Esophagus (tissue), 2 donors: ENCODE data around the gene EFCAB6. TPM values are rescaled to one million over a fixed set of nuclear protein-coding genes. Genes with fewer than 3 reads are reported as not detected.

ENCODE experiments used
- H3K27ac ChIP-seq, 2 donors: one replicate each; pipeline ENCODE4 v1.5.1; 2013; ENCODE audit warnings: low read depth in 2 of 2, mild to moderate bottlenecking in 2 of 2, inconsistent platforms in 1 of 2, low read length in 1 of 2, moderate library complexity in 1 of 2
- H3K27me3 ChIP-seq, 2 donors: one replicate each; pipeline ENCODE4 v1.6.1; 2013; ENCODE audit warnings: low read length in 2 of 2, control low read depth in 1 of 2, mild to moderate bottlenecking in 1 of 2; ENCODE audit not compliant: insufficient read depth in 2 of 2, control insufficient read depth in 1 of 2
- H3K36me3 ChIP-seq, 2 donors: one replicate each; pipeline ENCODE4 v1.6.1; 2013; ENCODE audit warnings: low read length in 1 of 2; ENCODE audit not compliant: control insufficient read depth in 2 of 2, insufficient read depth in 2 of 2
- H3K4me1 ChIP-seq, 2 donors: one replicate each; pipeline ENCODE4 v1.6.1; 2013; ENCODE audit warnings: low read length in 1 of 2; ENCODE audit not compliant: control insufficient read depth in 2 of 2, insufficient read depth in 2 of 2
- H3K4me3 ChIP-seq, 2 donors: one replicate each; pipeline ENCODE4 v1.5.1; 2013; ENCODE audit warnings: low read length in 2 of 2, mild to moderate bottlenecking in 2 of 2, low read depth in 1 of 2, moderate library complexity in 1 of 2
- H3K9me3 ChIP-seq, 2 donors: one replicate each; pipeline ENCODE4 v1.6.1; 2013; ENCODE audit warnings: mild to moderate bottlenecking in 2 of 2, low read depth in 1 of 2, low read length in 1 of 2, moderate library complexity in 1 of 2; ENCODE audit not compliant: control insufficient read depth in 2 of 2, insufficient read depth in 1 of 2
- WGBS, 2 donors: extraction: QIAGEN DNeasy Blood & Tissue Kit; methylation state at CpG; one replicate each; pipeline ENCODE4 v1.1.7; 2013; 5-methylcytosine and 5-hydroxymethylcytosine counted together
- polyA plus RNA-seq, 2 donors: library from polyadenylated mRNA; stranded (reverse); fragments of 200-250 nt; gene quantifications; one replicate each; pipeline ENCODE4 v1.2.3, GENCODE V29; 2013
- donor health status: healthy with polysubstance abuse.
- donor health status: Bipolar disorder and iron deficiency.

EFCAB6 gene
- polyA plus RNA-seq, 2 donors = 0.24 to 0.29 TPM

DNA sequence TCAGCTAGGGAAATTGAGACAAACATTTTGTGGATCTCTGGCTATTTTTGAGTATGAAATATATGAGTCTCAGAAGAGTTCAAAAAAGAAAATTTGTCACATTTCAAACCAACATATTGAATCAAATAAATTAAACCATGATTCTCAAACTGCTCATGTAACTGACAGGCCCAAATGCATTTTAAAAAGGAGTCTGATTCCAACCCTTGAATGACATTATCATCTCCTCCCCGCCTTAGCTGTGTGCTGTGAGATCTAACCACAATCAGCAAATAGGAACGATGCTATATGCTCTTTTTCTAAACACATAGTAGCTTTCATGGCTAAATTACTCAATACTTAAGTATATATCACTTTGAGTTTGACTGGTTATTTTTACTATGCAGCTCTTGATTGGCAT lies 57.1 kb downstream of the EFCAB6 start:
- WGBS, 2 donors = 82 to 87% methylated on average over 2 of the region's 2 CpGs
- Histone ChIP-seq H3K9me3 (peaks cover 0 to 2% of the 10 kb centered on the region in 2 donors), H3K27ac (no peak overlapping the region), H3K36me3 (no peaks in the 10 kb centered on the region), H3K4me1 (no peaks in the 10 kb centered on the region), H3K27me3 (no peaks in the 10 kb centered on the region), H3K4me3 (no peak overlapping the region)

DNA sequence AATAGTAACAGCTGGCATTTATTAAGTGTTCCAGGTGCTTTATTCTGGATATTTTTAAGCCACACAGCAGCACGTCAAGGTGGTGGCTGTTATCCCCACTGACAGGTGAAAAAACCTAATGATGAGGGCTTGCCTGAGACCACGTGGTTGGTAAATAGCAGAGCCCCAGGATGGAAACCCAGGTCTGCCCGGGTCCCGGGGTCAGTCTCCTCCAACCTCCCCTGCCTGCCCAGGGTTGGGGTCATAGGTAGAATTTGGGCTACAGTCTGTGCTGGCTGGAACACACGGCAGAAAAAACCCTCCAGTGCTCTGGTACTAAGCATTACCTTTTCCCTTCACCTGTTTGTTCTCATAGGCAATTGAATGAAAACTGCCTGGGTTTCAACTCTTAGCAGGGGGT lies 57.9 kb downstream of the EFCAB6 start:
- Histone ChIP-seq H3K27me3 (no peaks in the 10 kb centered on the region), H3K36me3 (no peaks in the 10 kb centered on the region), H3K4me3 (no peak overlapping the region), H3K27ac (no peak overlapping the region), H3K9me3 (peaks cover 0 to 2% of the 10 kb centered on the region in 2 donors), H3K4me1 (no peaks in the 10 kb centered on the region)
- WGBS, 2 donors = 71 to 75% methylated on average over 5 of the region's 5 CpGs

DNA sequence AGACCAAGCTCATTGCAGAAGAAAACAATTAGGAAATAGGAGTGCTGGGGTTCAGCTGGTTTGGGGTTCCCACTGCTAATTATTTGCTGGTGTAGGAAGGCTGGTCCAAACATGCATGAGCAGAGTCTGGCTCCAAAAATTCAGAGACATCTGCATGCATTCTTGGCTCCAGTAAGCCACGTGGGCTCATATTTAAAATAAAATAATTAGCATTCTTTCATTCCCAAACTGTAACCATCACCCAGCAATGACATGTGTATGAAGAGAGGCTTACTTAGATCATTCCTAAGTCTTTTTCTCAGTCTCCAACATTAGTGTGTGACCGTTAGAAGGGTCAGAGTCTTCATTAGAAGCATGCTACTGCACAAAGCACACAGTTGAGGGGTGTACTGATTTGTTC lies 58.4 kb downstream of the EFCAB6 start:
- Histone ChIP-seq H3K4me1 (no peaks in the 10 kb centered on the region), H3K9me3 (peaks cover 0 to 2% of the 10 kb centered on the region in 2 donors), H3K36me3 (no peaks in the 10 kb centered on the region), H3K4me3 (no peak overlapping the region), H3K27ac (no peak overlapping the region), H3K27me3 (no peaks in the 10 kb centered on the region)
- WGBS, 2 donors = 42 to 52% methylated on average over 2 of the region's 2 CpGs

DNA sequence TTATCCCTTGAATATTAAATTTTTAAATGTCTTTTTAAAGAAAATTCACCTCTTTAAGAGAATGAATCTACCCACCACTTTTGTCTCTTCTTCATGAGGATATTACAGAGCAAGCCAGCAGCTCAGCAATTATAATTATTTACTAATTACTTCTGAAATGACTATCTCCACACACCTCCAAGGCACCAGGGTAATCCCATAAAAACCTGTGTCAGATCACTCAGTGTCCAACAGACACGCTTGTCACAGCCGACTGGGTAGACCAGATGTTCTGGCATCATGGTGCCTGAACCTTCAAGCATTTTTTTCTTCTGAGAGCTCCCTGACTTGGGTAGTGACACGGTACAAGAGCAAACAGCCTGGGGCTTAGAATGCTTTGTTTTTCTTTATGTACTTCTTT lies 61.4 kb downstream of the EFCAB6 start:
- Histone ChIP-seq H3K4me3 (no peak overlapping the region), H3K27ac (no peak overlapping the region), H3K27me3 (no peaks in the 10 kb centered on the region), H3K9me3 (no peaks in the 10 kb centered on the region), H3K36me3 (no peaks in the 10 kb centered on the region), H3K4me1 (no peaks in the 10 kb centered on the region)
- whole genome bisulfite sequencing, 2 donors = 47 to 54% methylated on average over 3 of the region's 3 CpGs

DNA sequence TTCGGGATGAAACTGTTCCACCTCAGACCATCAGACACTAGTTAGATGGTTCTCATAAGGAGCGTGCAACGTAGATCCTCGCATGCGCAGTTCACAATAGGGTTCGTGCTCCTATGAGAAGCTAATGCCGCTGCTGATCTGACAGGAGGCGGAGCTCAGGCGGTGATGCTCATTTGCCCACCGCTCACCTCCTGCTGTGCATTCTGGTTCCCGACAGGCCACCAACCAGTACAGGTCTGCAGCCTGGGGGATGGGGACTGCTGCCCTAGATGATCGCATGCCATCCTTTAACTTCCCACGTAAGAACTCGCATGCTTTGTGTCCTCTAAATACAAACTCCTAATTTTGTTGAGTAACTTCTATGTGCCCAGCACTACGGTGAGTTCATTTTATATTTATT lies 62.6 kb downstream of the EFCAB6 start:
- Histone ChIP-seq H3K36me3 (no peaks in the 10 kb centered on the region), H3K27ac (no peak overlapping the region), H3K4me1 (no peaks in the 10 kb centered on the region), H3K4me3 (no peak overlapping the region), H3K27me3 (no peaks in the 10 kb centered on the region), H3K9me3 (no peaks in the 10 kb centered on the region)
- WGBS, 2 donors = 88 to 89% methylated on average over 15 of the region's 15 CpGs

DNA sequence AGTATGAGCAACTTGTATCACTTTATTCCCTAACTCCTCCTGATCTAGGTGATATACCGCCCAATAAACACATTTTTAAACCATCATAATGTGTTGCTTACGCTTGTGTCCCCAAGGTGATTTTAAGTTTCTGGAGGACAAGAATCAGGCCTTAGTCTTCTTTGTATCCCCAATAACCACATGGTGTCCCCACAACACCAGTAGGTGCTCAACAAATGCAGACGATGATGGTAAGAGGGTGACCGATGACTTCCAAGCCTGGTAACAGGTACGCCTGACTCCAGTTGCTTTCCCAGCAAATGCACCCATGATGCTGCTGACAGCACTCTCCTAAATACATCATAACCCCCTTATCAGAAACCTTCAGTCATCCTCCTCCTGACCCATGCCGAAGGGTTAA lies 64.2 kb downstream of the EFCAB6 start:
- H3K27ac ChIP-seq = no peak overlapping the region
- H3K4me3 ChIP-seq = no peak overlapping the region
- 90 to 92% methylated on average over 6 of the region's 6 CpGs for WGBS, 2 donors
- H3K9me3 ChIP-seq = no peaks in the 10 kb centered on the region
- H3K4me1 ChIP-seq = no peaks in the 10 kb centered on the region
- no peaks in the 10 kb centered on the region for H3K27me3 ChIP-seq
- H3K36me3 ChIP-seq = no peaks in the 10 kb centered on the region

DNA sequence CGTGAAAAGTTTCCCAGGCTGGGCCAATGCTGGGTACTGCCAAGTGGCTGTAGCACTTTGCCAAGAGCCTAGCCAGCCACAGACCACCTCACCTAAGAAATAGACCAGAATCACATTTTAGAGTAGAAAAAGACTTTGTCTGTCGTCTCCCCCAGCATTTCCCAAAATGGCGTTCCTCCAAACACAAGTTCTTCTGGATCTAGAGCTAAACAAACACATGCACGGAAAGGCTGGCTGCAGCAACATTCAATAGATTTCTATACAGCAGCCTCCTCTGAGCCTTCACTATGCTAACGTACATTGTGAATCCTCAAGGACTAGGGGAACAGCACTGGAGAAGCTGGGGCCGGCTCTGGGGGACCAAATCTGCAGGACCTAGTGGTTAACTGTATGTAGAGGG lies 65.0 kb downstream of the EFCAB6 start:
- WGBS, 2 donors = 83 to 91% methylated on average over 6 of the region's 6 CpGs
- Histone ChIP-seq H3K36me3 (no peaks in the 10 kb centered on the region), H3K9me3 (no peaks in the 10 kb centered on the region)

DNA sequence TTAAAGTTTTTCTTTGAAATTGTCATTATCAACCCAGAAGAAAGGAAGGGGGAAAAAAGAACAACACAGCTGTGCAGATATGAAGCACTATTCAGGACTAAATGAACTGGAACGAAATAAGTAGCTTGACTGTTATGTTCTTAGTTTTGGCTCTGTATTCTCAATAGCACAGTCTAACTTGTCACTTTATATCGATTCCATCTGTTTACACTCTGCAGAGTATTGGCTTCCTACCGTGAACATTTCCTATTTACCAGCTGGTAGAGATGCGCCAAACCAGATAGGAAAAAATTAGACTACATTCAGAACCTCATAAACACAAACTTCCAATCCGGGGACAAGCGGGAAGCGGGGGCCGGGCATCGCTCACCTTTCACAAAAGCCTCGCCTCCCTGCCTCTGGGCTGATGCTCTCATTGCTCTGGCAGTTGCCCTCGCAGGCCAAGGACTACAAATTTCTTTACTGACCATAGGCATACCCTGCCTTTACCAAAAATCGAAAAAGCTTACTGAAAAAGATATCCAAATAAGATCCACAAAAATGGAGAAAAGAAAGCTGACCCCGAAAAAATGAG lies 66.2 kb downstream of the EFCAB6 start:
- H3K27me3 ChIP-seq = no peaks in the 10 kb centered on the region
- H3K4me3 ChIP-seq = no peak overlapping the region
- WGBS, 2 donors = 77 to 81% methylated on average over 13 of the region's 13 CpGs
- H3K9me3 ChIP-seq = no peaks in the 10 kb centered on the region
- H3K4me1 ChIP-seq = no peaks in the 10 kb centered on the region
- no peak overlapping the region for H3K27ac ChIP-seq
- H3K36me3 ChIP-seq = no peaks in the 10 kb centered on the region

More for the DNA sequence above, 65.0 kb downstream of the EFCAB6 start:
- Histone ChIP-seq H3K27me3 (no peaks in the 10 kb centered on the region), H3K4me1 (no peaks in the 10 kb centered on the region), H3K4me3 (no peak overlapping the region), H3K27ac (no peak overlapping the region)

DNA sequence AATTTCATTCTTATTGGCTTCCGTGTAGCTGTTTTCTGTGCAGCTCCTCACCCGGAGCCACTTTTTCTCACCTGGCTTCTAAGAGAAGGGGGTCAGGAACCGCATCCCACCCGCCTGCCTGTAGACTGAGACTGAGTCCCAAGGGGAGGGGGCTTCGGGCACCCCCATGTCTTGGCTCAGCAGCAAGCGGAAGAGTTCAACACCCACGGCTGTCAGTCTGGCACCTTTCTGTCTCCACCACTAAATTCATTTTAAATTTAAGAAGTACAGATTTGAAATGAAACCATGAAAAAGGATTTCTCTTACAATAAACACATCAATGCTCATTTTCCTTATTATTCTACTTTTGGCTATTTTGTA lies 66.7 kb downstream of the EFCAB6 start:
- WGBS, 2 donors = 69 to 80% methylated on average over 7 of the region's 7 CpGs

DNA sequence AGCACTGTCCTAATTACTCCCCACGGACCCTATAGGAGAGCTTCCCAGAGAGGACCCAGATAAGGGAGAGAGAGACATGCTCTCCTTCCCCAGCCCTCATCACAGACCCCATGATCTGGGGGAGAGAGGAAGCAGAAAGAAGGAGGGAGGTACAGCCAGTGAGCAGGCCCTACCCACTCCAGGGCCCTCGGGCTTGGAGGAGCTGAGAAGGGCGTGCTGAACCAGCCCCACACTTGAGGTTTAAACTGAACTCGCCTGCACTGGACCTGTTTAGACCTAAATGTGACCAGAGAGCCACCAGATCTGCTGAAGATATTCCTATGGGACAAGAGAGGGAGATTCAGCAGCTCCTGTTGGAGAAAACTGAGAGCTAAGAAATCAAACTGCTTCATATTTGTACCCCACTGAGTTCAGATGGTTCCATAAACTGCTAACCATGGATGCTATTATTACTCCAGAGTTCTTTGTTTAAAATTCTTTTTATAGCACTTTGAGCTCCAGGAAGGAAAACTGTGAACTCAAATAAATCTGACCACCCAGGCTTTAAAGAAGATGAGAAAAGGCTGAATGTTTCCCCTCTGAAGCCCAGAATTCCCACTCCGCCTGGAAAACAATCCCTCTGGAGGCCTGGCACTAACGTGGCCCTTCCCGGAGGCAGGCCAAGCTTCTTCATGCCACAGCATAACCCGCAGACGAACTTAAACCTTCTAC lies 67.2 kb downstream of the EFCAB6 start:
- WGBS, 2 donors = 50 to 65% methylated on average over 9 of the region's 9 CpGs
- Histone ChIP-seq H3K27ac (no peak overlapping the region), H3K27me3 (no peaks in the 10 kb centered on the region), H3K4me1 (no peaks in the 10 kb centered on the region), H3K36me3 (no peaks in the 10 kb centered on the region), H3K4me3 (no peak overlapping the region), H3K9me3 (no peaks in the 10 kb centered on the region)

More for the DNA sequence above, 66.7 kb downstream of the EFCAB6 start:
- Histone ChIP-seq H3K27ac (no peak overlapping the region), H3K36me3 (no peaks in the 10 kb centered on the region), H3K9me3 (no peaks in the 10 kb centered on the region), H3K4me1 (no peaks in the 10 kb centered on the region), H3K27me3 (no peaks in the 10 kb centered on the region), H3K4me3 (no peak overlapping the region)
